Measurements from ENCODE around the gene TSR3.

The TSR3 gene

GRCh38 chr16:1305823-1306222 is 45.9 kb downstream of the TSR3 start:
- no peak for DNase-seq (ENCODE audit: low read depth)
- no peak for TF ChIP-seq CTCF (conservative IDR thresholded peaks at IDR 0.05; ENCODE audit: low read length)
- H3K4me3 ChIP-seq (ENCODE audit: low read length), result no peak overlapping the region

GRCh38 chr16:1301562-1301961 is 50.1 kb downstream of the TSR3 start:
- H3K4me3 ChIP-seq (ENCODE audit: low read length), result no peak overlapping the region
- no peak for TF ChIP-seq CTCF (conservative IDR thresholded peaks at IDR 0.05; ENCODE audit: low read length)

GRCh38 chr16:1300664-1301476 is 50.8 kb downstream of the TSR3 start:
- no peak overlapping the region for H3K4me3 ChIP-seq (ENCODE audit: low read length)
- peak; percentile 34 for DNase-seq (ENCODE audit: low read depth)
- TF ChIP-seq CTCF (conservative IDR thresholded peaks at IDR 0.05; ENCODE audit: low read length), result peak; percentile 64

More at GRCh38 chr16:1301562-1301961, 50.1 kb downstream of the TSR3 start:
- DNase-seq (ENCODE audit: low read depth), result no peak

GRCh38 chr16:1299868-1300203 is 51.8 kb downstream of the TSR3 start:
- no peak overlapping the region for H3K4me3 ChIP-seq (ENCODE audit: low read length)
- TF ChIP-seq CTCF (conservative IDR thresholded peaks at IDR 0.05; ENCODE audit: low read length), result no peak
- DNase-seq (ENCODE audit: low read depth), result no peak
